OCI-LY7 (cell line): Measurements from ENCODE around the gene THOC1. TPM values are rescaled to one million over a fixed set of nuclear protein-coding genes. Genes with fewer than 3 reads are reported as not detected.

ENCODE experiments used
- BruUV-seq: library from RNA; stranded (reverse); fragments of 400-500 nt; replicated peaks from 2 replicates; lab custom pipeline; 2021; lab: Mats Ljungman, UMichigan
- CTCF ChIA-PET: fragments of 300-600 bp; sonication (Branson Sonifier 250); formaldehyde crosslinking; loops from one replicate; lab custom pipeline; 2022; ENCODE audit warnings: antibody characterized with exemption; ENCODE audit not compliant: unreplicated experiment; lab: Charles Lee
- POLR2A ChIA-PET: fragments of 300-600 bp; sonication (Branson Sonifier 250); formaldehyde crosslinking; loops from one replicate; lab custom pipeline; 2022; ENCODE audit warnings: antibody characterized with exemption; lab: Charles Lee
- DNase-seq: peaks from one replicate; pipeline ENCODE4 v3.0.0-alpha.2; 2015; ENCODE audit warnings: low spot score
- H2AFZ ChIP-seq: fragments of 200-600 bp; sonication (generic), shearing (Covaris generic); 2 replicates; pipeline ENCODE4 v1.6.1; 2014; ENCODE audit warnings: mild to moderate bottlenecking, antibody characterized with exemption, low read length, moderate library complexity
- H3K27ac ChIP-seq: fragments of 200-600 bp; sonication (generic); 2 replicates; pipeline ENCODE4 v1.5.1; 2014; ENCODE audit warnings: mixed run types, low read depth, mild to moderate bottlenecking, moderate library complexity, low read length, inconsistent platforms; ENCODE audit not compliant: poor library complexity, severe bottlenecking
- H3K36me3 ChIP-seq: fragments of 200-600 bp; sonication (generic); 2 replicates; pipeline ENCODE4 v1.6.1; 2014; ENCODE audit warnings: mild to moderate bottlenecking, antibody characterized with exemption, low read length, moderate library complexity, mixed read lengths; ENCODE audit not compliant: insufficient read depth
- H3K4me1 ChIP-seq: fragments of 200-600 bp; sonication (generic); 2 replicates; pipeline ENCODE4 v1.5.1; 2014; ENCODE audit warnings: mild to moderate bottlenecking, low read length; ENCODE audit not compliant: insufficient read depth, poor library complexity, severe bottlenecking
- H3K4me2 ChIP-seq: fragments of 200-600 bp; sonication (generic); 2 replicates; pipeline ENCODE4 v1.6.1; 2014; ENCODE audit warnings: mild to moderate bottlenecking, low read length
- H3K4me3 ChIP-seq: fragments of 200-600 bp; sonication (generic); 2 replicates; pipeline ENCODE4 v1.5.1; 2014; ENCODE audit warnings: mild to moderate bottlenecking, low read depth, low read length; ENCODE audit not compliant: poor library complexity, severe bottlenecking
- H3K79me2 ChIP-seq: fragments of 200-600 bp; sonication (generic); 2 replicates; pipeline ENCODE4 v1.6.1; 2016; ENCODE audit warnings: low read depth, mild to moderate bottlenecking, low read length, moderate library complexity, mixed read lengths; ENCODE audit not compliant: insufficient read depth
- H3K9me2 ChIP-seq: fragments of 200-600 bp; sonication (generic); 2 replicates; pipeline ENCODE4 v1.6.1; 2016; ENCODE audit warnings: mild to moderate bottlenecking, low read length, mixed read lengths; ENCODE audit not compliant: insufficient read depth
- H3K9me3 ChIP-seq: fragments of 200-600 bp; sonication (generic); 2 replicates; pipeline ENCODE4 v1.6.1; 2014; ENCODE audit warnings: mild to moderate bottlenecking, mixed run types, low read length, mixed read lengths
- H4K20me1 ChIP-seq: fragments of 200-600 bp; sonication (generic); 2 replicates; pipeline ENCODE4 v1.6.1; 2014; ENCODE audit warnings: mild to moderate bottlenecking, antibody characterized with exemption, low read length, moderate library complexity, mixed read lengths; ENCODE audit not compliant: insufficient read depth
- CTCF ChIP-seq: fragments of 200-600 bp; sonication (generic); conservative IDR thresholded peaks from 2 replicates; pipeline ENCODE4 v1.5.1; 2014; ENCODE audit warnings: mild to moderate bottlenecking, antibody characterized with exemption, low read length, moderate library complexity, mixed read lengths
- EZH2phosphoT487 ChIP-seq: fragments of 200-600 bp; sonication (generic); IDR thresholded peaks from 2 replicates; pipeline ENCODE4 v1.6.1; 2018; ENCODE audit warnings: low read depth, borderline replicate concordance, mild to moderate bottlenecking, mixed run types, antibody characterized with exemption, low read length, moderate library complexity, mixed read lengths
- intact Hi-C: fragments of 100-400 bp; cut with micrococcal nuclease; formaldehyde crosslinking; loops from one replicate; pipeline ENCODE4 v1.10.0; 2022; ENCODE audit not compliant: unreplicated experiment
- total RNA-seq, 2 experiments: library from RNA; depleted of rRNA in 1 of 2; stranded (reverse); fragments of >200 nt in 1 of 2; shearing (Covaris generic) in 1 of 2; gene quantifications; 2 replicates each; pipeline ENCODE4 v1.2.3, GENCODE V29; 2014 to 2022

Gene THOC1
- total RNA-seq, 2 experiments from 2014 or later = 70.4 to 74.6 TPM

DNA sequence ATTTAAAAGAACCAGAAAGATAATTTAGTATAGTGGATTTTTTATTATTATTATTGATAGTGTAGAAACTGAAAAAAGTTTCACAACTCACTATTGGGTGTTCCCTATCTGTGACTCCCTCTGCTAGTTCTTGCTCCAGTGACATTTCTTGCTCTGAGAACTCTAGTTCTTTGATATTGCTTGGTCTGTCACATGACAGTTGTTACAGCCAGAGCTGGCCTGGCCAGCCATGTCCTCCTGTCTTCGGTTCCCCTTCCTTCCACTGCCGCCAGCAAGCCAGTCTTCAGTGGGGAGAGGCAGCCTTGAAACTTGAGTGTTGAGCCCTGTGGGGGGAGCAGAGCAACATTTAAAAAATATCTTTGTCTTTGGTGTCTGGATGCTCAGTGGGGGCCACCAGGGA, 7.6 kb upstream of the THOC1 start:
- Histone ChIP-seq H2AFZ (no peak overlapping the region), H3K4me2 (no peak overlapping the region), H4K20me1 (no peaks in the 10 kb centered on the region), H3K4me1 (no peaks in the 10 kb centered on the region), H3K4me3 (no peak overlapping the region), H3K36me3 (no peaks in the 10 kb centered on the region), H3K27ac (no peak overlapping the region), H3K79me2 (no peaks in the 10 kb centered on the region), H3K9me2 (no peaks in the 10 kb centered on the region), H3K9me3 (no peaks in the 10 kb centered on the region)
- ChIA-PET CTCF (no interaction called here), POLR2A (no interaction called here)
- intact Hi-C loops = loop anchor here (10.0 kb wide), 1 partner anchor 51 kb away; no protein-coding TSS in a partner anchor
- DNase-seq = no peak
- no TSS peak for BruUV-seq
- TF ChIP-seq EZH2phosphoT487 (no peak), CTCF (no peak)

- H2AFZ ChIP-seq = no peak overlapping the region
- H3K79me2 ChIP-seq = no peaks in the 10 kb centered on the region; the same call in 1 of the 2 replicates
- no peak for TF ChIP-seq CTCF
- no peak for TF ChIP-seq EZH2phosphoT487
- ChIA-PET POLR2A (interaction anchor here (0.9 to 1.1 kb wide), 2 partner anchors 9 to 11 kb away, joined by 3 to 4 read pairs; no protein-coding TSS in a partner anchor), CTCF (no interaction called here)
- no peak overlapping the region for H3K4me3 ChIP-seq
- no peak overlapping the region for H3K4me2 ChIP-seq
- H3K9me2 ChIP-seq = no peaks in the 10 kb centered on the region
- no TSS peak for BruUV-seq
- H3K4me1 ChIP-seq = peaks cover 6% of the 10 kb centered on the region
- no peaks in the 10 kb centered on the region for H4K20me1 ChIP-seq
- no peak overlapping the region for H3K27ac ChIP-seq
- DNase-seq = no peak
- H3K36me3 ChIP-seq = no peaks in the 10 kb centered on the region
- intact Hi-C loops = loop anchor here (10.0 kb wide), 1 partner anchor 50 kb away; no protein-coding TSS in a partner anchor
- H3K9me3 ChIP-seq = no peaks in the 10 kb centered on the region
Observed at GRCh38 chr18:274313-274712, 6.5 kb upstream of the THOC1 start.

DNA sequence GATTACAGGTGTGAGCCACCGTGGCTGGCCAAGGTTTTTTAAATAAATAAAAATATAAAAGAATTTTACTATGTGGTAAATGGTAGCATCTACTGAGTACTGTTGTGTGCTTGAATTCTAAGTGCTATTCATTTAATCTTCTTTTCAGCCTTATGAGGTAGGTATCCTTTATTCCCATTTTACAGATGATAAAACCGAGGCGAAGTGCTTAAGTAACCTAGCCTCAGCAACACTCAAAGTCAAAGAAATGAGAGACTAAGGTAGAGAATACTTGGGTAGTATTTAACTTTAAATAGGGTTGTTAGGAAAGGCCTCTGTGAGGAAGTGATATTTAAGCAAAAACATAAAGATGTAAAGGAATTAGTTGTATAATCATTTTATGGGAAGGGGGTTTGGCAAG, 5.7 kb upstream of the THOC1 start:
- ChIA-PET POLR2A (no interaction called here), CTCF (no interaction called here)
- H3K9me3 ChIP-seq = no peaks in the 10 kb centered on the region
- H3K4me1 ChIP-seq = peaks cover 12% of the 10 kb centered on the region
- H3K79me2 ChIP-seq = peaks cover 8% of the 10 kb centered on the region; the same call in 1 of the 2 replicates
- H3K36me3 ChIP-seq = no peaks in the 10 kb centered on the region
- no peak overlapping the region for H3K4me3 ChIP-seq
- intact Hi-C loops = loop anchor here (10.0 kb wide), 1 partner anchor 49 kb away; no protein-coding TSS in a partner anchor
- TF ChIP-seq CTCF (no peak), EZH2phosphoT487 (no peak)
- no TSS peak for BruUV-seq
- no peaks in the 10 kb centered on the region for H3K9me2 ChIP-seq
- H3K4me2 ChIP-seq = no peak overlapping the region
- H4K20me1 ChIP-seq = no peaks in the 10 kb centered on the region
- H3K27ac ChIP-seq = no peak overlapping the region
- H2AFZ ChIP-seq = no peak overlapping the region
- DNase-seq = no peak
